Femur (tissue), 1 donor: Measurements from ENCODE around the gene KLHDC9.
A peak's percentile ranks its signal among the peaks of the same experiment; 100 is the strongest.
"Not testable (repeated sequence)": the region's sequence is repeated elsewhere in the genome, so short reads cannot be mapped to it uniquely, and the experiment has no call there.

Source experiments
- DNase-seq: peaks from one replicate; pipeline ENCODE4 v3.0.0-alpha.2; 2017

The KLHDC9 gene, protein sequence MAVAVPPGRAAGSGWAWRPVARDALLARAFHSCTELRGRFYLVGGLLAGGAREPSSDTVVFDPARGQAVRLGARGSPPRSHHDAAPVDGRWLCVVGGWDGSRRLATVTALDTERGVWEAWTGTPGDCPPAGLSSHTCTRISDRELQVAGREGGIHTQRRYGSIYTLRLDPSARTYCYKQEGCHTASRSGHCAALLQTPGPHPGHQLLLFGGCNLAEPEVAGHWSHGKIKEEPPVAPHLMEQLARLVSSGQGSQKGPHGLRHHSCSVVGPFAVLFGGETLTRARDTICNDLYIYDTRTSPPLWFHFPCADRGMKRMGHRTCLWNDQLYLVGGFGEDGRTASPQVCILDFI

GRCh38 chr1:161098210-161099068, at the start of gene KLHDC9:
TSS of gene KLHDC9 (plus strand) at chr1:161098361. CDS start at chr1:161098536, 175 bp downstream.
- peak; percentile 82 for DNase-seq

- DNase-seq = no peak
Measured at GRCh38 chr1:161048949-161049722, 49.0 kb upstream of the KLHDC9 start.

GRCh38 chr1:161051219-161051618, 46.9 kb upstream of the KLHDC9 start:
- DNase-seq = no peak

DNA sequence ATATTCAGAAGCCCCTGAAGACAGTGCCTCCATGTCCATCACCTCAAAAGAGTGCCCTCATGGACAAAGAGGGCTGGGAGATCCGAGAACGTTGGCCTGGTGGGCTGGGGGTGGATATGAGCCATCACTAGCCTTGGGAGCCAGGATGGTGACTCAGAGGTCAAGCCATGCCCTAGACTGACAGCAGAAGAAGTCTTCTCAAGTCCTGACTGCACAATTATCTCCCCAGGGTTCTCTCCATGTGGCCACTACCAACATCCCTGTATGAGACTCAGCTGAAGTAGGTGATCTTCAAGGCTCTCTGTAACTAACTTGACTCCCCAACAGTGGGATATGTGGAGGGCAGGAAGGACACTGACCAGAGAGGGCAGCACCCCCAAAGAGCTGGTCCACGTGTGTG, 45.3 kb upstream of the KLHDC9 start:
- DNase-seq = no peak

DNA sequence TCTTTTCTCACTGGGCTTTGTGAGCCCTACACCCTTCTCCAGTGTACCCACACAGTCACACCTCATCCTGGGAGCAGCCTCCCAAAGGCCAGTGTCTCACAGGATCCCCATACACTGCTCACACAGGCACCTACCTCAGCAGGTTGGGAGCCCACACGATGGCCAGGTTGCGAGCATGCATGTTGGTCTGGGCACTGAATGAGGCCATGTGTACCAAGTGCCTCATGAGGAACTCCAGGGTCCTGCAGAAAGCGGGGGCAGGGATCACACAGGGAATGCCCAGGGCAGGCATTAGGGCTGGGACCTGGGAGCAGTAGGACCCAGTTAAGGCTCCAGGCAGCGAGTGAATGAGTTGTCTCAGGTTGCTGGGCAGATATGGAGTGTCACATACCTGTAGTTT, 43.9 kb upstream of the KLHDC9 start:
- no peak for DNase-seq

- no peak for DNase-seq
Measured at GRCh38 chr1:161054805-161055204, 43.4 kb upstream of the KLHDC9 start.

DNA sequence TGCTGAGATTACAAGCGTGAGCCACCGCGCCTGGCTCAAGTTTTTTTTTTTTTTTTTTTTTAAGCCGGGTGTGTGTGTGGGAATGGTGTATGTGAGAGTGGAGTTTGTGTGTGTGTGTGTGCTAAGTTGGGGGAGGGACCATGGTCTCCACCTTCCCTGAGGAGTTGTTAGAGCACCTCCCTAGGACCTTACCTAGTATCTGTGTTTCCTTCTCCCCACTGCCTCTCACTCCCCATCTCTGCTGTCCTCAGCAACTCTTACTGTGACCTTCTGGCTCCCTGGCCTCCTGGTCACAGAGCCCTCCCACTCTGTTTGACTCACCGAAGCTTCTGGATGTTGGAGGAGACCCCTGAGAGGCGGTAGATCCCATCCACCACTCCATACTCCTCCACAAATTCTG, 38.9 kb upstream of the KLHDC9 start:
- DNase-seq = no peak

GRCh38 chr1:161061419-161061818, 36.7 kb upstream of the KLHDC9 start:
- DNase-seq = no peak

DNA sequence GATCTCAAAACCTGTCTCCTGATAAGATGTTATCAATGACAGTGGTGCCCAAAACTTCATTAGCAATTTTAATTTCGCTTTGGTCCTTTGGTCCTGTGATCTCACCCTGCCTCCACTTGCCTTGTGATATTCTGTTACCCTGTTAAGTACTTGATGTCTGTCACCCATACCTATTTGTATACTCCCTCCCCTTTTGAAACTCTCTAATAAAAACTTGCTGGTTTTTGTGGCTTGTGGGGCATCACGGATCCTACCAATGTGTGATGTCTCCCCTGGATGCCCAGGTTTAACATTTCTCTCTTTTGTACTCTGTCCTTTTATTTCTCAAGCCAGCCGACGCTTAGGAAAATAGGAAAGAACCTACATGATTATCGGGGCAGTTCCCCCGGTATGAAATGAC, 34.2 kb upstream of the KLHDC9 start:
- not testable (repeated sequence) for DNase-seq

DNA sequence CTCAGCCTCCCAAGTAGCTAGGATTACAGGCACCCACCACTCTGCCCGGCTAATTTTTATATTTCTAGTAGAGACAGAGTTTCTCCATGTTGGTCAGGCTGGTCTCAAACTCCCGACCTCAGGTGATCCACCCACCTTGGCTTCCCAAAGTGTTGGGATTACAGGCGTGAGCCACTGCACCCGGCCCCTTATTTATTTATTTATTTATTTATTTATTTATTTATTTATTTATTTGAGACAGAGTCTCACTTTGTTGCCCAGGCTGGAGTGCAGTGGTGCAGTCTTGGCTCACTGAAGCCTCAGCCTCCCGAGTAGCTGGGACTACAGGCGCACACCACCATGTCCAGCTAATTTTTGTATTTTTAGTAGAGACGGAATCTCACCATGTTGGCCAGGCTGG, 32.5 kb upstream of the KLHDC9 start:
- DNase-seq = not testable (repeated sequence)

GRCh38 chr1:161066694-161067093, 31.5 kb upstream of the KLHDC9 start:
- no peak for DNase-seq

GRCh38 chr1:161068306-161069234, 29.6 kb upstream of the KLHDC9 start:
- DNase-seq = peak; percentile 74

DNA sequence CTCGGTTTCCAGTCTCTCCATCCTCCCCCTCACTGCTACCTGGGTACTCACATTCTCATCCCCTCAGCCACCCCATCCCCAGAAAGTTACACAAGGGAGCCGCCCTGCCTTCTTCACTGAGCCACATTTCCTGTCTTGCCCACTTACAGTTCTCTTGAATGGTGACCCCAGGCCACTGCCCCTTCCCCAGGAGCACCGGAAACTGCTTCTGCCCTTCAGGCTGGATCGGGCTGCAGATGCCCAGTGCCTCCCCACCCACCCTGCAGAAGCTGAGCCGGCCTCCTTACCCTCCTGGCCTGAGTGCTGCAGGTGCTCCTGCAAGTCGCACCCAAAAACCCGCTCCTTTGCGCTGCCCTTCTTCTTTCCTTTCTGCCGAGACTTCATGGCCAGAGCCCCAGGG, 28.9 kb upstream of the KLHDC9 start:
- no peak for DNase-seq

- peak; percentile 74 for DNase-seq
Measured at GRCh38 chr1:161069731-161070270, 28.4 kb upstream of the KLHDC9 start, which contains the start of gene ARHGAP30. TSS of gene ARHGAP30 (minus strand) at chr1:161069891. CDS start at chr1:161069624, 267 bp downstream.

DNA sequence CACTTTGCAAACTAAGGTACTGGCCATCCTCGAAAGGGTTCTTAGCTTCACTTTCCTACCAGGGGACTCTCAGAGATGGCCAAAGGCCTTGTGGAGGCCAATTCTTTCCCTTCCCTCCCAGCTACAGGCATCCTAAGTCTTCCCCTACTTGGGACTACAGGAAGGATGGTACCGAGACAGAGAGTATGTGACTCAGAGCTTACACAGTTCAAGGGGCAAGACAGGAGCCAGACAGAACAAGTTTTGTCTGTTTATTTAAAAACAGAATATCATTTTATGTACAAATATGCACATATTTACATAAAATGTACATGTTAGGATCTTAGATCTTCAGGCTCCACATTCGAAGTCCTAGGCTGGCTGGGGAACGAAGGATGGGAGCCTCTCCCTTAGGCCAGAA, 27.4 kb upstream of the KLHDC9 start:
- no peak for DNase-seq

DNA sequence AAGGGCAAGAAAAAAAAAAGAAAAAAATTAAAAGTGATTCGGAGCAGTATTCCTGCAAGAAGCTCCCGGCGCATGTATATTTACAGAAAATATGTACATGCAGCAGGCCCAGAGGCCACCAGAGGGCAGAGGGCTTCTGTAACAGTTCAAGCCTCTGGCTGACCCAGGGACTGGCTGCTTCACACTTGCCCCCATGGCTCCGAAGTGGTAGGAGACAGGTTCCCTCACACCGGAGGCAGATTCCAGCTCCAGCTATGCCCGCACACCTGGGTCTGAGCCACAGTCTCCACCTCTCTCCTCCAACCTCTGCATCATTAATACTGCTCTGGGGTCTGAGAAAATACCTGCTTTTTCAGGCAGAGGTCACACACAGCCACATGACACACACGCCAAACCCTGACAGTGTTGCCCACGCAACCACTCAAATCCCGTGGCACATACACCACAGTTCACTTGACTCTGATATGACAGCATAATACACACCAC, 26.2 kb upstream of the KLHDC9 start:
- DNase-seq = peak; percentile 41

- DNase-seq = no peak
Measured at GRCh38 chr1:161072751-161073449, 25.3 kb upstream of the KLHDC9 start.

- DNase-seq = no peak
Measured at GRCh38 chr1:161073474-161074121, 24.6 kb upstream of the KLHDC9 start.

GRCh38 chr1:161074676-161075368, 23.3 kb upstream of the KLHDC9 start:
- no peak for DNase-seq

GRCh38 chr1:161076410-161076809, 21.8 kb upstream of the KLHDC9 start:
- no peak for DNase-seq
